H1 (cell line): ENCODE data around the gene ARMH3.

Experiments
- CTCF ChIP-seq, 3 experiments: IDR thresholded peaks; 1 replicate in 2 of 3; 2 replicates in 1 of 3; pipeline versions ENCODE4 v1.5.1 to v1.6.1; 2011; ENCODE audit warnings: low read length in 3 of 3, mild to moderate bottlenecking in 3 of 3, inconsistent platforms in 2 of 3, low read depth in 1 of 3, moderate library complexity in 1 of 3; ENCODE audit not compliant: insufficient read depth in 1 of 3; ENCODE audit errors: control extremely low read depth in 1 of 3
- E2F6 ChIP-seq: IDR thresholded peaks from 2 replicates; pipeline ENCODE4 v1.6.1; 2012; ENCODE audit warnings: inconsistent platforms
- EGR1 ChIP-seq: IDR thresholded peaks from 2 replicates; pipeline ENCODE4 v1.6.1; 2011; ENCODE audit warnings: low read depth, low read length, borderline replicate concordance
- EZH2 ChIP-seq: fragments of 200-600 bp; sonication (generic); IDR thresholded peaks from 2 replicates; pipeline ENCODE4 v1.7.1; 2012; ENCODE audit warnings: low read depth, mild to moderate bottlenecking, moderate library complexity, low read length, inconsistent platforms; ENCODE audit not compliant: severe bottlenecking
- JUN ChIP-seq: IDR thresholded peaks from 2 replicates; pipeline ENCODE4 v1.6.1; 2011; ENCODE audit warnings: low read depth, mild to moderate bottlenecking, improper control_type of control experiment, low read length
- MAFK ChIP-seq: IDR thresholded peaks from 2 replicates; pipeline ENCODE4 v1.6.1; 2012; ENCODE audit warnings: low read depth, mild to moderate bottlenecking, improper control_type of control experiment, low read length
- PHF8 ChIP-seq: fragments of 200-600 bp; sonication (generic); conservative IDR thresholded peaks from 2 replicates; pipeline ENCODE4 v1.7.1; 2012; ENCODE audit warnings: low read depth, mild to moderate bottlenecking, inconsistent platforms, low read length, moderate library complexity
- POLR2A ChIP-seq, 2 experiments: IDR thresholded peaks; 1 replicate in 1 of 2; 2 replicates in 1 of 2; pipeline ENCODE4 v1.6.1; 2011; ENCODE audit warnings: low read depth in 2 of 2, low read length in 2 of 2, mild to moderate bottlenecking in 2 of 2; ENCODE audit errors: control extremely low read depth in 1 of 2
- RFX5 ChIP-seq: IDR thresholded peaks from 2 replicates; pipeline ENCODE4 v1.6.1; 2011; ENCODE audit warnings: low read depth, low read length, improper control_type of control experiment, borderline replicate concordance
- RXRA ChIP-seq: IDR thresholded peaks from 2 replicates; pipeline ENCODE4 v1.6.1; 2011; ENCODE audit warnings: low read depth, mild to moderate bottlenecking, low read length, moderate library complexity; ENCODE audit not compliant: insufficient read depth
- SIN3A ChIP-seq, 2 experiments: IDR thresholded peaks in 1 of 2; conservative IDR thresholded peaks in 1 of 2; 2 replicates each; pipeline ENCODE4 v1.6.1; 2011 to 2012; ENCODE audit warnings: low read length in 2 of 2, improper control_type of control experiment in 1 of 2, low read depth in 1 of 2, mild to moderate bottlenecking in 1 of 2
- SP2 ChIP-seq: IDR thresholded peaks from 2 replicates; pipeline ENCODE4 v1.6.1; 2012; ENCODE audit warnings: mild to moderate bottlenecking, low read length, inconsistent platforms
- TAF1 ChIP-seq: IDR thresholded peaks from 2 replicates; pipeline ENCODE4 v1.6.1; 2011; ENCODE audit warnings: mild to moderate bottlenecking, low read depth, low read length
- ZNF274 ChIP-seq: IDR thresholded peaks from 2 replicates; pipeline ENCODE4 v1.7.0; 2012; ENCODE audit warnings: low read length, borderline replicate concordance; ENCODE audit errors: extremely low read depth

- TF ChIP-seq CTCF (IDR thresholded peaks at IDR 0.05; ENCODE audit: control extremely low read depth in 1 of 3, insufficient read depth in 1 of 3, low read depth in 1 of 3, low read length in 3 of 3): no peak
- no peak for TF ChIP-seq SIN3A (conservative IDR thresholded peaks at IDR 0.05 in 1 of 2, IDR thresholded peaks at IDR 0.05 in 1 of 2; ENCODE audit: low read depth in 1 of 2, low read length in 2 of 2)
- TF ChIP-seq EZH2: no peak
- TF ChIP-seq SP2: no peak
- TF ChIP-seq TAF1: no peak
- no peak for TF ChIP-seq POLR2A (IDR thresholded peaks at IDR 0.05; ENCODE audit: control extremely low read depth in 1 of 2, low read depth in 2 of 2, low read length in 2 of 2)
- no peak for TF ChIP-seq ZNF274
- no peak for TF ChIP-seq RFX5
- TF ChIP-seq E2F6: no peak
- TF ChIP-seq EGR1: no peak
- no peak for TF ChIP-seq PHF8
- no peak for TF ChIP-seq JUN
- TF ChIP-seq MAFK: no peak
- TF ChIP-seq RXRA: no peak
Measured at GRCh38 chr10:101897633-101898032, 158.3 kb downstream of the ARMH3 start.
